ENCODE results near the gene CTNNBL1. TPM values are rescaled to one million over a fixed set of nuclear protein-coding genes. Genes with fewer than 3 reads are reported as not detected.

The CTNNBL1 gene
- total RNA-seq, 1 donor = 23.3 TPM

DNA sequence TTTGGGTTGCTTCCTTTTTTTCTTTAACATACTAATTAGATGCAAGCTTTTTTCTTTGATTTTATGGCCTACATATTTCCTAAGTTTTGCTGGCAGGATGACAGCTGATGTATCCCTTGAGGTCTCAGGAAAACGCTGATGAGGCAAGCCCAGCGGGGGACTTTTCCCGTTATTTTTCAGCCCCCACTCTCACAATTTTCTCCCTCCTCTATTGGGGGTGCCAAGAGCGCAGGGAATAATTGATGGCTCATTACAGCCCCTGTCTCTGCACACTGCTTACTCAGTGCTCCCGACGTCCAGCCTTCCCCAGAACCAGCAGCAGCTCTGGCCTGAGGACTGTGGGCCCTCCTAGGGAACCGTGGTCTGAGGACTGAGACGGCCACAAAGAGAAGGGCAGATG lies 170.5 kb downstream of the CTNNBL1 start:
- no peak overlapping the region for H3K4me3 ChIP-seq (ENCODE audit: low read depth, low read length)
- DNase-seq (ENCODE audit: low read depth) = no peak
- no peak for TF ChIP-seq CTCF (IDR thresholded peaks at IDR 0.05; ENCODE audit: insufficient read depth, low read depth, low read length)

- DNase-seq (ENCODE audit: low read depth) = no peak
- H3K4me3 ChIP-seq (ENCODE audit: low read depth, low read length) = no peak overlapping the region
- no peak for TF ChIP-seq CTCF (IDR thresholded peaks at IDR 0.05; ENCODE audit: insufficient read depth, low read depth, low read length)
Measured at GRCh38 chr20:37866051-37866450, 172.2 kb downstream of the CTNNBL1 start.

- no peak for DNase-seq (ENCODE audit: low read depth)
- H3K4me3 ChIP-seq (ENCODE audit: low read depth, low read length) = no peak overlapping the region
- TF ChIP-seq CTCF (IDR thresholded peaks at IDR 0.05; ENCODE audit: insufficient read depth, low read depth, low read length) = no peak
Measured at GRCh38 chr20:37867289-37868195, 173.7 kb downstream of the CTNNBL1 start.

GRCh38 chr20:37868851-37869333 lies 175.1 kb downstream of the CTNNBL1 start:
- no peak for DNase-seq (ENCODE audit: low read depth)
- no peak for TF ChIP-seq CTCF (IDR thresholded peaks at IDR 0.05; ENCODE audit: insufficient read depth, low read depth, low read length)
- no peak overlapping the region for H3K4me3 ChIP-seq (ENCODE audit: low read depth, low read length)

DNA sequence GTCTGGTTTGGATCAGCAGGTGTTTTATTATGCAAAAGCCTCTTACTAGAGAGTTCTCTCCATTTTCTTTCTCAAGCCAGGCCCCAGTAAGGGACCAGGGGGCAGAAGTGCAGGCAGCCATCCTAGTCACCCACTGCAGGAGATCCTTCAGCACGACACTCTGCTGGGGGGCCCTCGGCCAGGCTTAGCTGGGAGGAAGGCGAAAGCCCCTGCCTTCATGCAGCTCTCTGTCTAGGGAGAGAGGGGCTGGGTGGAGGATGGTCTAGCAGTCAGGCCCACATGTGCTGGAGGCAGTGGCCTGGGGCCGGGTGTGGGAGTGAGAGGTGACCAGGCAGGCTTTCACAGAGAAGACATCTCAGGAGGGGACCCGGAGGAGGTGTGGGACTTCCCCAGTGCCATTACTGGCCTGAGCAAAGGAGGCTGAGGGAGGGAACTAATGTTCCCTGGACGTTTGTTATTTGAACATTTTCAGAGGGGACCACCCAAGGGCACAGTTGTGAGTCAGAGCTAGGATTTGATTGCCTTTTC lies 175.6 kb downstream of the CTNNBL1 start:
- no peak for DNase-seq (ENCODE audit: low read depth)
- no peak for TF ChIP-seq CTCF (IDR thresholded peaks at IDR 0.05; ENCODE audit: insufficient read depth, low read depth, low read length)
- no peak overlapping the region for H3K4me3 ChIP-seq (ENCODE audit: low read depth, low read length)

DNA sequence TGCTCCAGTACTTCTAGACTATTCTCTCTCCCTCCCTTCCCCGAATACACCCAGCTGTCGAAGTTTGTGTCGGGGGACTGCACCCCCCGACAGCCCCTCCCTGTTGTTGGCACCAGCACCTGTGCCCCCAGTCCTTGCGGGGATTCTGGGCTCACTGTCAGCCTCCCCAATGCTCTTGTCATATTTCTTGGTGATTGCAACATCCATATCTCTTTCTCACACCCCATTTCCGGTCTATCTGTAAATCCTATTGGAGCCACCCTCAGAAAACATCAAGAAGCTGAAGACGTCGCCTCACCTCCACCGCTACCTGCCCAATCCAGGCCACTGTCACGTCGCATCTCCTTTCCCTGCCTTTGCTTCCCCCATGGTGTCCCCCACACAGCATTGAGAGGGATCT lies 176.5 kb downstream of the CTNNBL1 start:
- TF ChIP-seq CTCF (IDR thresholded peaks at IDR 0.05; ENCODE audit: insufficient read depth, low read depth, low read length) = no peak
- no peak for DNase-seq (ENCODE audit: low read depth)
- no peak overlapping the region for H3K4me3 ChIP-seq (ENCODE audit: low read depth, low read length)

Data from fibroblast of villous mesenchyme (primary cell).